Lung (tissue), 12 donors: ENCODE measurements around the gene MYH6. TPM values are rescaled to one million over a fixed set of nuclear protein-coding genes. Genes with fewer than 3 reads are reported as not detected.
"Not testable (repeated sequence)": the region's sequence is repeated elsewhere in the genome, so short reads cannot be mapped to it uniquely, and the experiment has no call there.

Source experiments
- ATAC-seq: fragments of 200-7000 bp; cut with Tn5 transposase; one replicate; pipeline ENCODE4 v1.9.1; 2020; ENCODE audit warnings: moderate number of reproducible peaks; ENCODE audit not compliant: insufficient read depth, low FRiP score
- DNase-seq, 3 donors: peaks; one replicate each; pipeline ENCODE4 v3.0.0-alpha.2; 2013 to 2017
- H3K27ac ChIP-seq, 2 donors: one replicate each; pipeline ENCODE4 v1.5.1; 2013; ENCODE audit warnings: mild to moderate bottlenecking in 2 of 2, moderate library complexity in 2 of 2, control low read depth in 1 of 2, inconsistent platforms in 1 of 2, low read depth in 1 of 2, low read length in 1 of 2
- H3K27me3 ChIP-seq, 3 donors: one replicate each; pipeline ENCODE4 v1.5.1; 2013; ENCODE audit warnings: low read length in 2 of 3; ENCODE audit not compliant: control insufficient read depth in 3 of 3, insufficient read depth in 3 of 3
- H3K36me3 ChIP-seq, 4 donors: one replicate each; pipeline ENCODE4 v1.5.1; 2013; ENCODE audit warnings: low read length in 4 of 4, mild to moderate bottlenecking in 1 of 4, moderate library complexity in 1 of 4; ENCODE audit not compliant: control insufficient read depth in 4 of 4, insufficient read depth in 4 of 4
- H3K4me1 ChIP-seq, 5 donors: one replicate each; pipeline ENCODE4 v1.5.1; 2013; ENCODE audit warnings: low read length in 5 of 5, mild to moderate bottlenecking in 2 of 5, moderate library complexity in 1 of 5; ENCODE audit not compliant: control insufficient read depth in 5 of 5, insufficient read depth in 5 of 5
- H3K4me3 ChIP-seq: one replicate; pipeline ENCODE4 v1.5.1; 2013; ENCODE audit warnings: mild to moderate bottlenecking, control low read depth, moderate library complexity
- H3K9ac ChIP-seq, 2 donors: one replicate each; pipeline ENCODE4 v1.5.1; 2013; ENCODE audit warnings: low read length in 2 of 2, control low read depth in 1 of 2; ENCODE audit not compliant: insufficient read depth in 1 of 2
- H3K9me3 ChIP-seq, 4 donors: one replicate each; pipeline ENCODE4 v1.5.1; 2013; ENCODE audit warnings: low read length in 3 of 4, mild to moderate bottlenecking in 1 of 4, moderate library complexity in 1 of 4; ENCODE audit not compliant: control insufficient read depth in 4 of 4, insufficient read depth in 3 of 4
- CTCF ChIP-seq: IDR thresholded peaks from 2 replicates; pipeline ENCODE4 v1.5.1; 2012; ENCODE audit warnings: mild to moderate bottlenecking; ENCODE audit errors: control extremely low read depth, extremely low read depth
- WGBS, 2 donors: extraction: QIAGEN DNeasy Blood & Tissue Kit; methylation state at CpG; one replicate each; pipeline ENCODE4 v1.1.7; 2013; 5-methylcytosine and 5-hydroxymethylcytosine counted together
- polyA plus RNA-seq, 2 donors: library from polyadenylated mRNA; stranded (reverse); fragments of 200-250 nt; gene quantifications; one replicate each; pipeline ENCODE4 v1.2.1, GENCODE V29; 2013
- total RNA-seq, 2 donors: library from RNA; depleted of rRNA in 1 of 2; stranded (reverse); fragments of >200 nt in 1 of 2; gene quantifications; one replicate each; pipeline ENCODE4 v1.2.1, GENCODE V29; 2014 to 2021
- donor health status: control.
- donor health status: control.
- donor health status: Bipolar disorder and iron deficiency.
- donor health status: healthy.
- donor health status: DM: yes; HTN: yes; CAD: no.

MYH6 gene
- total and polyA plus RNA-seq, 4 donors = 0.25 to 7.1 (median 0.28) TPM; not detected in 1

- WGBS, 2 donors = 82 to 97% methylated on average over 1 of the region's 1 CpG
- no peaks in the 10 kb centered on the region for H3K9me3 ChIP-seq
- H3K27ac ChIP-seq = no peak overlapping the region
- no peak overlapping the region for H3K9ac ChIP-seq
- no peak for ATAC-seq
- no peak for TF ChIP-seq CTCF
- no peak overlapping the region for H3K4me3 ChIP-seq
- DNase-seq = no peak
- H3K36me3 ChIP-seq = peaks cover 0 to 10% (median 0%) of the 10 kb centered on the region in 4 donors
- H3K27me3 ChIP-seq = no peaks in the 10 kb centered on the region
- no peaks in the 10 kb centered on the region for H3K4me1 ChIP-seq
Observed at GRCh38 chr14:23386999-23387398, 21.1 kb downstream of the MYH6 start.

DNA sequence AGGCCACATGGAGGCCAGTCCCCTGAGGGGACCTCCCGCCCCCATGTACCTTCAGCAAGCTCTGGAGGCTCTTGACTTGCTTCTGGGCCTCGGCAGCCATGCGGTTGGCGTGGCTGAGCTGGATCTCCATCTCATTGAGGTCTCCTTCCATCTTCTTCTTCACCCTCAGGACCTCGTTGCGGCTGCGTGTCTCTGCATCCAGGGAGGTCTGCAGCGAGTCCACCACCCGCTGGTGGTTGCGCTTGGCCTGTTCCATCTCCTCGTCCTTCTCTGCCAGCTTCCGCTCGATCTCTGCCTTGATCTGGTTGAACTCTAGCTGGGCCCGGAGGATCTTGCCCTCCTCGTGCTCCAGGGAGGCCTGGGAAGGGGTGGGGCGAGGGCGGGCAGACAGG is 21.8 kb downstream of the MYH6 start:
- H3K27ac ChIP-seq, H3K9ac ChIP-seq, DNase-seq, ATAC-seq, H3K4me1 ChIP-seq, H3K4me3 ChIP-seq, H3K27me3 ChIP-seq, H3K9me3 ChIP-seq: not testable (repeated sequence)
- WGBS, 2 donors = 84 to 95% methylated on average over 17 of the region's 17 CpGs
- H3K36me3 ChIP-seq = peaks cover 0 to 10% (median 0%) of the 10 kb centered on the region in 4 donors

GRCh38 chr14:23385642-23386265 is 22.3 kb downstream of the MYH6 start:
- Histone ChIP-seq H3K4me3 (no peak overlapping the region), H3K27ac (no peak overlapping the region), H3K4me1 (no peaks in the 10 kb centered on the region), H3K36me3 (peaks cover 0 to 10% (median 0%) of the 10 kb centered on the region in 4 donors), H3K27me3 (no peaks in the 10 kb centered on the region), H3K9ac (no peak overlapping the region), H3K9me3 (no peaks in the 10 kb centered on the region)
- 88 to 91% methylated on average over 18 of the region's 18 CpGs for WGBS, 2 donors
- DNase-seq (no peak), ATAC-seq (no peak)
- no peak for TF ChIP-seq CTCF

DNA sequence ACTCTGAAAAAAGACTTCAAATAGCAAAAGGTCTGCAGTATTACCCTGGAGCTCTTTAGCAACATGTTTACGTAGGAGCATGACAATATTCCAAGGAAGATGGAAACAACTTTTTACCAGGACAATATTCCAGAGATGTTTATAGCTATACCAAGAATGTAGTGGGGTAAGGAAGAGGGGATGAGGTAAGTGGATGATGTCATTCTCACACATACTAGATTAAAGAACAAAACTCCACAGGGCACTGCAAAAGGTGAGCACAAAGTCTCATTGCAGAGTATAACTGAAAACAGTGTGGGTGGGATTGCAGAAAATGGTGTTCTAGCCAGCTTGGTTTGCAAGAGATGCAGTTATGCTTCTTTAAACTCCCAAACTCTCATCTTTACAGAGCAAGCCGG is 22.8 kb downstream of the MYH6 start:
- 80 to 85% methylated on average over 2 of the region's 2 CpGs for WGBS, 2 donors
- DNase-seq (no peak), ATAC-seq (no peak)
- Histone ChIP-seq H3K36me3 (peaks cover 0 to 10% (median 0%) of the 10 kb centered on the region in 4 donors), H3K4me1 (no peaks in the 10 kb centered on the region), H3K4me3 (no peak overlapping the region), H3K9ac (no peak overlapping the region), H3K9me3 (no peaks in the 10 kb centered on the region), H3K27ac (no peak overlapping the region), H3K27me3 (no peaks in the 10 kb centered on the region)
- TF ChIP-seq CTCF = no peak
